ENCODE data around the gene AHNAK2.

DNA sequence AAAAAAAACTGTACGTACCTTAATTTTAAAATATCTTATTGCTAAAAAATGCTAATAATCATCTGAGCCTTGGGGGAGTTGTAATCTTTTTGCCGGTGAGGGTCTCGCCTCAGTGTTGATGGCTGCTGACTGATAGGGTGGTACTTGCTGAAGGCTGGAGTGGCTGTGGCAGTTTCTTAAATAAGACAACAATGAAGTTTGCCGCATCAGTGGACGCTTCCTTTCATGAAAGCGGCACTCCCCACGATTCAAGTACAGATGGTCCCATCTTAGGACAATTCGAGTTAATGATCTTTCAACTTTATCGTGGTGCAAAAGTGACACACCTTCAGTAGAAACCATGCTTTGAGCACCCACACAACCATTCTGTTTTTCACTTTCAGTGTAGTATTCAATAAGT is 61.1 kb downstream of the AHNAK2 start:
- TF ChIP-seq, protein P1, sequence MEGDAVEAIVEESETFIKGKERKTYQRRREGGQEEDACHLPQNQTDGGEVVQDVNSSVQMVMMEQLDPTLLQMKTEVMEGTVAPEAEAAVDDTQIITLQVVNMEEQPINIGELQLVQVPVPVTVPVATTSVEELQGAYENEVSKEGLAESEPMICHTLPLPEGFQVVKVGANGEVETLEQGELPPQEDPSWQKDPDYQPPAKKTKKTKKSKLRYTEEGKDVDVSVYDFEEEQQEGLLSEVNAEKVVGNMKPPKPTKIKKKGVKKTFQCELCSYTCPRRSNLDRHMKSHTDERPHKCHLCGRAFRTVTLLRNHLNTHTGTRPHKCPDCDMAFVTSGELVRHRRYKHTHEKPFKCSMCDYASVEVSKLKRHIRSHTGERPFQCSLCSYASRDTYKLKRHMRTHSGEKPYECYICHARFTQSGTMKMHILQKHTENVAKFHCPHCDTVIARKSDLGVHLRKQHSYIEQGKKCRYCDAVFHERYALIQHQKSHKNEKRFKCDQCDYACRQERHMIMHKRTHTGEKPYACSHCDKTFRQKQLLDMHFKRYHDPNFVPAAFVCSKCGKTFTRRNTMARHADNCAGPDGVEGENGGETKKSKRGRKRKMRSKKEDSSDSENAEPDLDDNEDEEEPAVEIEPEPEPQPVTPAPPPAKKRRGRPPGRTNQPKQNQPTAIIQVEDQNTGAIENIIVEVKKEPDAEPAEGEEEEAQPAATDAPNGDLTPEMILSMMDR (IDR thresholded peaks at IDR 0.05; ENCODE audit: insufficient read depth, low read length), result no peak
- TF ChIP-seq GABPA (IDR thresholded peaks at IDR 0.05; ENCODE audit: low read depth) (no peak), SPI1 (IDR thresholded peaks at IDR 0.05; ENCODE audit: borderline replicate concordance, low read depth) (no peak)

Data from HL-60 (cell line).